ES-I3 (cell line): Measurements from ENCODE around the gene MZB1.

ENCODE experiments used
- H3K36me3 ChIP-seq: 2 replicates; pipeline ENCODE4 v1.6.1; 2013; ENCODE audit warnings: mild to moderate bottlenecking, low read length, control low read depth, moderate library complexity; ENCODE audit not compliant: insufficient read depth
- H3K4me1 ChIP-seq: 2 replicates; pipeline ENCODE4 v1.6.1; 2013; ENCODE audit warnings: mild to moderate bottlenecking, control low read depth, low read length; ENCODE audit not compliant: insufficient read depth
- H3K9ac ChIP-seq: 2 replicates; pipeline ENCODE4 v1.6.1; 2013; ENCODE audit warnings: low read depth, mild to moderate bottlenecking, low read length, moderate library complexity
- H3K9me3 ChIP-seq: 2 replicates; pipeline ENCODE4 v1.6.1; 2013; ENCODE audit warnings: mild to moderate bottlenecking, low read length, moderate library complexity; ENCODE audit not compliant: control insufficient read depth, insufficient read depth

The MZB1 gene

GRCh38 chr5:139389701-139390638 lies at the start of gene MZB1:
Gene MZB1 (minus strand): TSS chr5:139389913. CDS start chr5:139389856, 57 bp downstream.
- Histone ChIP-seq H3K4me1 (peaks cover 22% of the 10 kb centered on the region), H3K36me3 (no peaks in the 10 kb centered on the region), H3K9ac (no peak within 1 kb of the TSS), H3K9me3 (no peaks in the 10 kb centered on the region)

- Histone ChIP-seq H3K9ac (peak within 1 kb of the TSS; percentile 96), H3K9me3 (no peaks in the 10 kb centered on the region), H3K36me3 (no peaks in the 10 kb centered on the region; the same call in 1 of the 2 replicates), H3K4me1 (0 out of 2 replicates have a peak, but pooled peaks cover 5% of the 10 kb centered on the region)
Measured at GRCh38 chr5:139439013-139439903, 49.5 kb upstream of the MZB1 start, which contains the start of gene DNAJC18. Gene DNAJC18 (minus strand): TSS chr5:139439525. CDS start chr5:139439445, 80 bp downstream.

GRCh38 chr5:139438707-139439012 lies 48.9 kb upstream of the MZB1 start:
- Histone ChIP-seq H3K9me3 (no peaks in the 10 kb centered on the region), H3K9ac (peak overlapping the region; percentile 51)

GRCh38 chr5:139435676-139436075 lies 46.0 kb upstream of the MZB1 start:
- Histone ChIP-seq H3K4me1 (no peaks in the 10 kb centered on the region), H3K9me3 (no peaks in the 10 kb centered on the region), H3K9ac (no peak overlapping the region), H3K36me3 (no peaks in the 10 kb centered on the region; the same call in 1 of the 2 replicates)

More at GRCh38 chr5:139438707-139439012, 48.9 kb upstream of the MZB1 start:
- Histone ChIP-seq H3K4me1 (0 out of 2 replicates have a peak, but pooled peaks cover 1% of the 10 kb centered on the region), H3K36me3 (no peaks in the 10 kb centered on the region; the same call in 1 of the 2 replicates)

GRCh38 chr5:139431706-139432105 lies 42.0 kb upstream of the MZB1 start:
- Histone ChIP-seq H3K9ac (no peak overlapping the region), H3K36me3 (no peaks in the 10 kb centered on the region; the same call in 1 of the 2 replicates), H3K9me3 (no peaks in the 10 kb centered on the region), H3K4me1 (no peaks in the 10 kb centered on the region)

- Histone ChIP-seq H3K9ac (no peak overlapping the region), H3K4me1 (no peaks in the 10 kb centered on the region), H3K9me3 (no peaks in the 10 kb centered on the region), H3K36me3 (no peaks in the 10 kb centered on the region)
Measured at GRCh38 chr5:139430015-139430414, 40.3 kb upstream of the MZB1 start.

- Histone ChIP-seq H3K4me1 (no peaks in the 10 kb centered on the region), H3K9me3 (no peaks in the 10 kb centered on the region), H3K36me3 (no peaks in the 10 kb centered on the region; the same call in 1 of the 2 replicates), H3K9ac (no peak overlapping the region)
Measured at GRCh38 chr5:139426203-139426885, 36.6 kb upstream of the MZB1 start.

- Histone ChIP-seq H3K36me3 (no peaks in the 10 kb centered on the region; the same call in 1 of the 2 replicates), H3K9ac (no peak overlapping the region), H3K9me3 (no peaks in the 10 kb centered on the region), H3K4me1 (no peaks in the 10 kb centered on the region)
Measured at GRCh38 chr5:139425497-139425896, 35.8 kb upstream of the MZB1 start.

GRCh38 chr5:139422307-139422893 lies 32.7 kb upstream of the MZB1 start:
- peaks cover 7% of the 10 kb centered on the region; the same call in 1 of the 2 replicates for H3K4me1 ChIP-seq
- no peaks in the 10 kb centered on the region; the same call in 1 of the 2 replicates for H3K36me3 ChIP-seq
- no peak overlapping the region for H3K9ac ChIP-seq
- no peaks in the 10 kb centered on the region for H3K9me3 ChIP-seq

GRCh38 chr5:139419226-139420192 lies 29.8 kb upstream of the MZB1 start:
- Histone ChIP-seq H3K9ac (no peak overlapping the region), H3K9me3 (no peaks in the 10 kb centered on the region), H3K4me1 (peaks cover 7% of the 10 kb centered on the region; the same call in 1 of the 2 replicates), H3K36me3 (no peaks in the 10 kb centered on the region; the same call in 1 of the 2 replicates)

- Histone ChIP-seq H3K4me1 (peaks cover 7% of the 10 kb centered on the region; the same call in 1 of the 2 replicates), H3K9ac (no peak overlapping the region), H3K9me3 (no peaks in the 10 kb centered on the region), H3K36me3 (no peaks in the 10 kb centered on the region)
Measured at GRCh38 chr5:139418793-139419192, 29.1 kb upstream of the MZB1 start.

- Histone ChIP-seq H3K9me3 (no peaks in the 10 kb centered on the region), H3K36me3 (no peaks in the 10 kb centered on the region), H3K9ac (no peak overlapping the region), H3K4me1 (peaks cover 7% of the 10 kb centered on the region; the same call in 1 of the 2 replicates)
Measured at GRCh38 chr5:139417214-139417613, 27.5 kb upstream of the MZB1 start.
